GM12878 (cell line): ENCODE data around the gene PLBD1. TPM values are rescaled to one million over a fixed set of nuclear protein-coding genes. Genes with fewer than 3 reads are reported as not detected.

Experiments used
- ATAC-seq: fragments of 200-7000 bp; cut with Tn5 transposase; 3 replicates; pipeline ENCODE4 v1.9.1; 2020; ENCODE audit warnings: mild to moderate bottlenecking, moderate library complexity
- BruUV-seq: library from RNA; stranded (reverse); fragments of 400-500 nt; replicated peaks from 2 replicates; lab custom pipeline; 2021; lab: Mats Ljungman, UMichigan
- CTCF ChIA-PET: fragments of 300-600 bp; sonication (Branson Sonifier 250); formaldehyde crosslinking; extraction: SDS; loops from one replicate; lab custom pipeline; 2021; ENCODE audit warnings: inconsistent platforms; lab: Yijun Ruan, JAX
- POLR2A ChIA-PET: fragments of 350-600 bp; formaldehyde crosslinking; extraction: SDS; loops from one replicate; lab custom pipeline; 2021; ENCODE audit warnings: inconsistent platforms; lab: Charles Lee
- RAD21 ChIA-PET: fragments of 300-600 bp; sonication (Branson Sonifier 250); formaldehyde crosslinking; loops from one replicate; lab custom pipeline; 2023; ENCODE audit warnings: antibody characterized with exemption; ENCODE audit not compliant: unreplicated experiment; lab: Charles Lee
- SMC1A ChIA-PET: fragments of 300-600 bp; sonication (Branson Sonifier 250); formaldehyde crosslinking; loops from one replicate; lab custom pipeline; 2023; ENCODE audit not compliant: unreplicated experiment, uncharacterized antibody; lab: Charles Lee
- DNase-seq: peaks from one replicate; pipeline ENCODE4 v3.0.0-alpha.2; 2011; ENCODE audit warnings: low read depth, low spot score
- FAIRE-seq: peaks from 3 replicates; lab custom pipeline; 2011; peaks lifted over from hg19 to GRCh38; lab: Jason Lieb, UNC
- H2AFZ ChIP-seq: 2 replicates; pipeline ENCODE4 v1.6.0; 2011; ENCODE audit warnings: low read depth, low read length, control low read depth; ENCODE audit not compliant: control insufficient read depth
- H3K27ac ChIP-seq: 2 replicates; pipeline ENCODE4 v1.5.1; 2011; ENCODE audit warnings: control low read depth; ENCODE audit not compliant: control insufficient read depth, insufficient read depth
- H3K27me3 ChIP-seq, 2 experiments: replicated peaks in 1 of 2; 2 replicates each; pipeline versions ENCODE4 v1.6.0 to v1.6.1; 2011; ENCODE audit warnings: low read length in 1 of 2; ENCODE audit not compliant: control insufficient read depth in 2 of 2, insufficient read depth in 2 of 2
- H3K36me3 ChIP-seq, 2 experiments: 2 replicates each; pipeline ENCODE4 v1.5.1; 2011; ENCODE audit warnings: low read length in 1 of 2; ENCODE audit not compliant: control insufficient read depth in 2 of 2, insufficient read depth in 2 of 2
- H3K4me1 ChIP-seq: 2 replicates; pipeline ENCODE4 v1.6.1; 2011; ENCODE audit warnings: mild to moderate bottlenecking, low read length, moderate library complexity, mixed read lengths; ENCODE audit not compliant: control insufficient read depth, insufficient read depth
- H3K4me2 ChIP-seq: 2 replicates; pipeline ENCODE4 v1.6.0; 2011; ENCODE audit warnings: control low read depth; ENCODE audit not compliant: control insufficient read depth, insufficient read depth
- H3K4me3 ChIP-seq: fragments of 200-600 bp; sonication (generic); 2 replicates; pipeline ENCODE4 v1.5.1; 2016
- H3K79me2 ChIP-seq: 2 replicates; pipeline ENCODE4 v1.6.0; 2011; ENCODE audit warnings: low read length; ENCODE audit not compliant: control insufficient read depth, insufficient read depth
- H3K9ac ChIP-seq: 2 replicates; pipeline ENCODE4 v1.8.0; 2011; ENCODE audit warnings: low read length, control low read depth, mixed read lengths; ENCODE audit not compliant: control insufficient read depth, insufficient read depth
- H3K9me3 ChIP-seq: replicated peaks from 3 replicates; pipeline ENCODE4 v1.5.1; 2011; ENCODE audit warnings: mild to moderate bottlenecking, low read length; ENCODE audit not compliant: control insufficient read depth, insufficient read depth
- H4K20me1 ChIP-seq: 2 replicates; pipeline ENCODE4 v1.6.0; 2011; ENCODE audit not compliant: control insufficient read depth, insufficient read depth
- BRCA1 ChIP-seq: IDR thresholded peaks from 2 replicates; pipeline ENCODE4 v1.6.1; 2011; ENCODE audit warnings: low read depth, low read length, improper control_type of control experiment
- EP300 ChIP-seq, 2 experiments: fragments of 150-350 bp in 1 of 2; IDR thresholded peaks; 2 replicates each; pipeline ENCODE4 v1.6.1; 2011 to 2012; ENCODE audit warnings: low read depth in 2 of 2, low read length in 2 of 2, borderline replicate concordance in 1 of 2, improper control_type of control experiment in 1 of 2, inconsistent platforms in 1 of 2; ENCODE audit not compliant: control insufficient read depth in 1 of 2
- FOS ChIP-seq: IDR thresholded peaks from 3 replicates; pipeline ENCODE4 v1.6.1; 2011; ENCODE audit warnings: borderline replicate concordance; ENCODE audit not compliant: insufficient read length; ENCODE audit errors: extremely low read depth
- FOXM1 ChIP-seq: IDR thresholded peaks from 2 replicates; pipeline ENCODE4 v1.6.1; 2012; ENCODE audit warnings: low read depth, mild to moderate bottlenecking, inconsistent platforms, low read length, moderate library complexity
- NRF1 ChIP-seq: conservative IDR thresholded peaks from 2 replicates; pipeline ENCODE4 v1.6.1; 2011; ENCODE audit warnings: mild to moderate bottlenecking, low read depth, low read length, improper control_type of control experiment
- RB1 ChIP-seq: fragments of 450-650 bp; formaldehyde crosslinking; IDR thresholded peaks from 2 replicates; pipeline ENCODE4 v1.6.1; 2017; ENCODE audit warnings: mild to moderate bottlenecking, borderline replicate concordance
- RELA ChIP-seq: fragments of 450-650 bp; IDR thresholded peaks from 2 replicates; pipeline ENCODE4 v1.8.0; 2014; ENCODE audit warnings: borderline replicate concordance; ENCODE audit not compliant: partially characterized antibody
- TCF7 ChIP-seq: IDR thresholded peaks from 2 replicates; pipeline ENCODE4 v1.6.1; 2014; ENCODE audit warnings: antibody characterized with exemption, borderline replicate concordance
- ZZZ3 ChIP-seq: IDR thresholded peaks from 2 replicates; pipeline ENCODE4 v1.6.1; 2011; ENCODE audit warnings: low read depth; ENCODE audit not compliant: control insufficient read depth, insufficient read length
- WGBS: methylation state at CpG from one replicate; pipeline ENCODE4 v1.1.6; 2016; ENCODE audit warnings: low lambda C conversion rate; ENCODE audit not compliant: insufficient replicate concordance, insufficient coverage; ENCODE audit errors: missing lambda C conversion rate; 5-methylcytosine and 5-hydroxymethylcytosine counted together
- in situ Hi-C: fragments of 300-500 bp; cut with MboI; formaldehyde crosslinking; loops from 9 replicates; pipeline ENCODE4 v1.14.3; 2018; ENCODE audit warnings: mixed read lengths
- intact Hi-C: fragments of 100-400 bp; cut with micrococcal nuclease; formaldehyde crosslinking; loops from one replicate; pipeline ENCODE4 v1.14.2; 2022; ENCODE audit not compliant: unreplicated experiment
- polyA plus RNA-seq, 11 experiments: library from polyadenylated mRNA; depleted of rRNA in 4 of 11; unstranded in 6 of 11; stranded (reverse) in 5 of 11; fragments of >200 nt; fragmentation: Nextera tagmentation in 4 of 11; fragmentation: Illumina TruSeq in 1 of 11; extraction: Ambion mirVana in 4 of 11; extraction: Trizol in 1 of 11; gene quantifications; 1 replicate in 1 of 11; 2 replicates in 10 of 11; pipeline versions ENCODE4 v1.2.1 to v1.2.3, GENCODE V29; 2011 to 2016; ENCODE audit warnings: inconsistent platforms in 2 of 11, missing spikeins in 2 of 11, low read depth in 1 of 11
- total RNA-seq, 4 experiments: library from RNA; depleted of rRNA in 3 of 4; stranded (reverse); fragments of >200 nt in 3 of 4; fragmentation: Illumina TruSeq in 1 of 4; extraction: Trizol in 1 of 4; gene quantifications; 2 replicates each; pipeline versions ENCODE4 v1.2.1 to v1.2.3, GENCODE V29; 2013 to 2021

PLBD1 gene
- total and polyA plus RNA-seq, 10 of the 15 experiments (the other 5 are each of a cell fraction or from before 2014, with no cell fraction given) = 0.19 to 0.54 (median 0.27) TPM; not detected in 1

- no peaks in the 10 kb centered on the region for H3K27me3 ChIP-seq
- WGBS = 100% methylated on average over 2 of the region's 2 CpGs
- H3K36me3 ChIP-seq = peaks cover 5 to 25% of the 10 kb centered on the region in 2 experiments
- no peak for FAIRE-seq
- intact Hi-C loops = no loop called here
- H4K20me1 ChIP-seq = no peaks in the 10 kb centered on the region
- in situ Hi-C loops = no loop called here
- no peaks in the 10 kb centered on the region for H3K79me2 ChIP-seq
- ATAC-seq = no peak
- H3K4me2 ChIP-seq = no peak overlapping the region
- TF ChIP-seq FOXM1 (no peak), EP300 (IDR thresholded peaks at IDR 0.05; ENCODE audit: borderline replicate concordance in 1 of 2, control insufficient read depth in 1 of 2, low read depth in 2 of 2, low read length in 2 of 2) (no peak), ZZZ3 (no peak), RB1 (no peak), BRCA1 (no peak), TCF7 (no peak), FOS (no peak), NRF1 (no peak), RELA (no peak)
- no peaks in the 10 kb centered on the region for H3K4me1 ChIP-seq
- no peak overlapping the region for H2AFZ ChIP-seq
- no peak for DNase-seq
- H3K27ac ChIP-seq = no peak overlapping the region
- H3K4me3 ChIP-seq = no peak overlapping the region
- POLR2A ChIA-PET = no interaction called here
- CTCF ChIA-PET = interaction anchor here (0.5 to 1.0 kb wide), 3 partner anchors 13 to 1014 kb away, joined by 3 read pairs; no protein-coding TSS in a partner anchor
- H3K9me3 ChIP-seq = no peaks in the 10 kb centered on the region
- BruUV-seq = no TSS peak
- H3K9ac ChIP-seq = no peak overlapping the region
- RAD21 ChIA-PET = no interaction called here
- SMC1A ChIA-PET = no interaction called here
These were observed 72.4 kb downstream of the PLBD1 start for GRCh38 chr12:14495326-14495725.
